PC-3 (cell line): ENCODE data around the gene MEG3. TPM values are rescaled to one million over a fixed set of nuclear protein-coding genes. Genes with fewer than 3 reads are reported as not detected.

Experiments used
- ATAC-seq: fragments of 200-7000 bp; cut with Tn5 transposase; 2 replicates; pipeline ENCODE4 v1.9.1; 2020; ENCODE audit warnings: mild to moderate bottlenecking, moderate library complexity
- BruUV-seq: library from RNA; stranded (reverse); fragments of 400-500 nt; replicated peaks from 2 replicates; lab custom pipeline; 2021; lab: Mats Ljungman, UMichigan
- CTCF ChIA-PET: fragments of 300-600 bp; sonication (Branson Sonifier 250); formaldehyde crosslinking; loops from one replicate; lab custom pipeline; 2022; ENCODE audit warnings: antibody characterized with exemption; lab: Charles Lee
- POLR2A ChIA-PET: fragments of 300-600 bp; sonication (Branson Sonifier 250); formaldehyde crosslinking; loops from one replicate; lab custom pipeline; 2022; ENCODE audit warnings: antibody characterized with exemption; ENCODE audit not compliant: unreplicated experiment; lab: Charles Lee
- DNase-seq: peaks from one replicate; pipeline ENCODE4 v3.0.0-alpha.2; 2015
- H2AFZ ChIP-seq: fragments of 300-600 bp; sonication (generic); 2 replicates; pipeline ENCODE4 v1.6.0; 2016; ENCODE audit warnings: antibody characterized with exemption, low read length
- H3F3A ChIP-seq: fragments of 300-600 bp; sonication (generic); one replicate; pipeline ENCODE4 v1.6.0; 2017; ENCODE audit warnings: antibody characterized with exemption, low read length, control low read depth, mild to moderate bottlenecking; ENCODE audit not compliant: unreplicated experiment
- H3K27ac ChIP-seq: fragments of 300-600 bp; sonication (generic); 2 replicates; pipeline ENCODE4 v1.5.1; 2016; ENCODE audit warnings: mild to moderate bottlenecking, low read length
- H3K27me3 ChIP-seq: fragments of 300-600 bp; sonication (generic); 2 replicates; pipeline ENCODE4 v1.6.1; 2016; ENCODE audit warnings: low read length, mixed read lengths
- H3K36me3 ChIP-seq: fragments of 300-600 bp; sonication (generic); 2 replicates; pipeline ENCODE4 v1.6.1; 2016; ENCODE audit warnings: low read depth, mixed run types, low read length, mixed read lengths
- H3K4me1 ChIP-seq: fragments of 300-600 bp; sonication (generic); 2 replicates; pipeline ENCODE4 v1.5.1; 2016; ENCODE audit warnings: low read length; ENCODE audit not compliant: insufficient read depth
- H3K4me2 ChIP-seq: fragments of 300-600 bp; sonication (generic); 2 replicates; pipeline ENCODE4 v1.6.0; 2016; ENCODE audit warnings: low read length
- H3K4me3 ChIP-seq: fragments of 300-600 bp; sonication (generic); 2 replicates; pipeline ENCODE4 v1.5.1; 2016; ENCODE audit warnings: mild to moderate bottlenecking, low read length, mixed read lengths
- H3K79me2 ChIP-seq: fragments of 300-600 bp; sonication (generic); 2 replicates; pipeline ENCODE4 v1.6.1; 2017; ENCODE audit warnings: low read length, mixed read lengths
- H3K9ac ChIP-seq: fragments of 300-600 bp; sonication (generic); 2 replicates; pipeline ENCODE4 v1.6.0; 2016; ENCODE audit warnings: mild to moderate bottlenecking, low read length
- H3K9me2 ChIP-seq: fragments of 300-600 bp; sonication (generic); replicated peaks from 2 replicates; pipeline ENCODE4 v1.6.1; 2016; ENCODE audit warnings: mixed run types, low read length, mixed read lengths
- H3K9me3 ChIP-seq: fragments of 300-600 bp; sonication (generic); 2 replicates; pipeline ENCODE4 v1.6.1; 2016; ENCODE audit warnings: low read length, mixed read lengths
- H4K20me1 ChIP-seq: fragments of 300-600 bp; sonication (generic); 2 replicates; pipeline ENCODE4 v1.6.1; 2016; ENCODE audit warnings: low read length, mixed read lengths
- CTCF ChIP-seq: fragments of 300-600 bp; sonication (generic); conservative IDR thresholded peaks from 2 replicates; pipeline ENCODE4 v1.5.1; 2017; ENCODE audit warnings: antibody characterized with exemption, low read depth, mild to moderate bottlenecking, low read length
- EZH2 ChIP-seq: fragments of 300-600 bp; sonication (generic); IDR thresholded peaks from one replicate; pipeline ENCODE4 v1.6.1; 2017; ENCODE audit warnings: antibody characterized with exemption, mild to moderate bottlenecking, low read length; ENCODE audit not compliant: unreplicated experiment
- EZH2phosphoT487 ChIP-seq: fragments of 300-600 bp; sonication (generic); IDR thresholded peaks from 2 replicates; pipeline ENCODE4 v1.6.1; 2018; ENCODE audit warnings: mild to moderate bottlenecking, antibody characterized with exemption, low read length, borderline replicate concordance
- intact Hi-C: fragments of 100-400 bp; cut with micrococcal nuclease; formaldehyde crosslinking; loops from 2 replicates; pipeline ENCODE4 v1.9.0; 2023
- total RNA-seq: library from RNA; depleted of rRNA; stranded (reverse); fragments of >200 nt; gene quantifications from 2 replicates; pipeline ENCODE4 v1.2.3, GENCODE V29; 2014

Gene MEG3
- total RNA-seq, 1 experiment from 2014 or later: not detected

GRCh38 chr14:100846309-100846859 is 20.5 kb downstream of the MEG3 start:
- CTCF ChIA-PET: no interaction called here

GRCh38 chr14:100849115-100849781 is 23.3 kb downstream of the MEG3 start:
- CTCF ChIA-PET: no interaction called here

More at GRCh38 chr14:100846309-100846859, 20.5 kb downstream of the MEG3 start:
- DNase-seq: peak; percentile 8
- H3K9me2 ChIP-seq: no peaks in the 10 kb centered on the region
- no peaks in the 10 kb centered on the region for H3K79me2 ChIP-seq
- H3K27ac ChIP-seq: no peak overlapping the region
- no peak overlapping the region for H3K9ac ChIP-seq
- no peaks in the 10 kb centered on the region for H3K36me3 ChIP-seq
- H3K4me1 ChIP-seq: peaks cover 11% of the 10 kb centered on the region
- BruUV-seq: no TSS peak
- TF ChIP-seq EZH2: no peak
- TF ChIP-seq EZH2phosphoT487: no peak
- TF ChIP-seq CTCF: no peak
- H2AFZ ChIP-seq: no peak overlapping the region
- H3K4me3 ChIP-seq: no peak overlapping the region
- H3K9me3 ChIP-seq: no peaks in the 10 kb centered on the region
- intact Hi-C loops: no loop called here
- H4K20me1 ChIP-seq: no peaks in the 10 kb centered on the region
- ATAC-seq: peak; percentile 21; the same call in 1 of the 2 replicates
- no peak overlapping the region for H3K4me2 ChIP-seq
- no peaks in the 10 kb centered on the region for H3K27me3 ChIP-seq
- POLR2A ChIA-PET: no interaction called here
- no peaks in the 10 kb centered on the region for H3F3A ChIP-seq

More at GRCh38 chr14:100849115-100849781, 23.3 kb downstream of the MEG3 start:
- intact Hi-C loops: no loop called here
- no peaks in the 10 kb centered on the region for H3K9me3 ChIP-seq
- TF ChIP-seq EZH2 (no peak), EZH2phosphoT487 (no peak), CTCF (no peak)
- H2AFZ ChIP-seq: peak overlapping the region; percentile 52
- POLR2A ChIA-PET: interaction anchor here (0.7 kb wide), 1 partner anchor 132 kb away, joined by 4 read pairs; no protein-coding TSS in a partner anchor
- H3K4me2 ChIP-seq: peak overlapping the region; percentile 72
- H3F3A ChIP-seq: no peaks in the 10 kb centered on the region
- no peaks in the 10 kb centered on the region for H3K9me2 ChIP-seq
- H3K27me3 ChIP-seq: no peaks in the 10 kb centered on the region
- H3K4me1 ChIP-seq: peaks cover 11% of the 10 kb centered on the region
- no peak overlapping the region for H3K27ac ChIP-seq
- H3K9ac ChIP-seq: no peak overlapping the region
- H3K4me3 ChIP-seq: peak overlapping the region; percentile 56
- no TSS peak for BruUV-seq
- ATAC-seq (peak; percentile 46), DNase-seq (peak; percentile 49)
- no peaks in the 10 kb centered on the region for H4K20me1 ChIP-seq
- no peaks in the 10 kb centered on the region for H3K36me3 ChIP-seq
- H3K79me2 ChIP-seq: no peaks in the 10 kb centered on the region
